Activated CD8-positive, alpha-beta memory T cell treated with anti-CD3 and anti-CD28 coated beads, Interleukin-2, amount 50 U/mL, for 4 hours (primary cell): Measurements from ENCODE around the gene XYLT1.

Experiments used
- DNase-seq: peaks from one replicate; pipeline ENCODE4 v3.0.0-alpha.2; 2020

The XYLT1 gene

GRCh38 chr16:17130733-17131132, 340.0 kb downstream of the XYLT1 start:
- DNase-seq, result no peak

GRCh38 chr16:17129971-17130370, 340.8 kb downstream of the XYLT1 start:
- DNase-seq, result no peak

GRCh38 chr16:17128791-17129190, 342.0 kb downstream of the XYLT1 start:
- no peak for DNase-seq

GRCh38 chr16:17126156-17126555, 344.6 kb downstream of the XYLT1 start:
- no peak for DNase-seq

GRCh38 chr16:17125671-17126070, 345.1 kb downstream of the XYLT1 start:
- no peak for DNase-seq

GRCh38 chr16:17117906-17118577, 352.7 kb downstream of the XYLT1 start:
- DNase-seq, result no peak

- no peak for DNase-seq
These were observed 354.0 kb downstream of the XYLT1 start for GRCh38 chr16:17116595-17117322.

GRCh38 chr16:17109413-17109812, 361.3 kb downstream of the XYLT1 start:
- DNase-seq, result no peak

- no peak for DNase-seq
These were observed 362.2 kb downstream of the XYLT1 start for GRCh38 chr16:17108596-17108995.

- DNase-seq, result no peak
These were observed 363.3 kb downstream of the XYLT1 start for GRCh38 chr16:17107450-17107849.

GRCh38 chr16:17106243-17106791, 364.4 kb downstream of the XYLT1 start:
- DNase-seq, result no peak

GRCh38 chr16:17105239-17105797, 365.4 kb downstream of the XYLT1 start:
- DNase-seq, result no peak

- DNase-seq, result no peak
These were observed 366.1 kb downstream of the XYLT1 start for GRCh38 chr16:17104654-17105053.

GRCh38 chr16:17103216-17103615, 367.5 kb downstream of the XYLT1 start:
- no peak for DNase-seq

- DNase-seq, result no peak
These were observed 369.1 kb downstream of the XYLT1 start for GRCh38 chr16:17101646-17102045.

- no peak for DNase-seq
These were observed 372.1 kb downstream of the XYLT1 start for GRCh38 chr16:17098685-17099084.

GRCh38 chr16:17084130-17084529, 386.6 kb downstream of the XYLT1 start:
- no peak for DNase-seq

- no peak for DNase-seq
These were observed 387.1 kb downstream of the XYLT1 start for GRCh38 chr16:17083628-17084027.

- DNase-seq, result no peak
These were observed 388.5 kb downstream of the XYLT1 start for GRCh38 chr16:17082095-17082882.

- DNase-seq, result no peak
These were observed 390.7 kb downstream of the XYLT1 start for GRCh38 chr16:17080105-17080504.

- no peak for DNase-seq
These were observed 391.7 kb downstream of the XYLT1 start for GRCh38 chr16:17078931-17079631.

- DNase-seq, result no peak
These were observed 393.8 kb downstream of the XYLT1 start for GRCh38 chr16:17076818-17077498.
